Measurements from ENCODE around the gene CRACDL.

CRACDL gene

GRCh38 chr2:98822301-98823164 is 113.5 kb downstream of the CRACDL start:
- no peak for DNase-seq

GRCh38 chr2:98821629-98822135 is 114.3 kb downstream of the CRACDL start:
- no peak for DNase-seq

DNA sequence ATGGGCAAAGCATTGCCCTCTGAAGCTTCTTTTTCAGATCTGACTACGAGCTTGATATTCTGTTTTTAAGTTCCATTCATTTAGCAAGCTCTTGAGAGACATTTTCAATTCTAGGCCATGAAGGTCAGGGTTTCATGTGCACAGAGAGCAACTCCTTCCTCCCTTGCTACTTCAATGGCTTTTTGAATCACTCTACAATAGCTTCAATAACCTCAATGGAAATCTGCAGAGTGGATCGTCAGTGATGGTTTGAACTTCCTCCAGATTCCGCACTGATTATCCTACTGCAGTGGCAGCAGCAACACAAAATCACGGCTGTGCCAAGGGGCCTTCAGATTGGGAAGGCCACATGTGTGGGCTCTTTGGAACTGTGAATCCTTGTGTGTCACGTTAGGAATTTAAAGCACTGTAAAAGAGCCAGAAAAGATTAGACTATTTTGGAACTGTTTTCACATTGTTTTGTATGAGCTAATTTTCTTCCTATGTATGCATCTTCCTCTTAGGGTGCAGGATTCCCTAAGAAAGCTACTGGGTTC is 116.7 kb downstream of the CRACDL start:
- no peak for DNase-seq

DNA sequence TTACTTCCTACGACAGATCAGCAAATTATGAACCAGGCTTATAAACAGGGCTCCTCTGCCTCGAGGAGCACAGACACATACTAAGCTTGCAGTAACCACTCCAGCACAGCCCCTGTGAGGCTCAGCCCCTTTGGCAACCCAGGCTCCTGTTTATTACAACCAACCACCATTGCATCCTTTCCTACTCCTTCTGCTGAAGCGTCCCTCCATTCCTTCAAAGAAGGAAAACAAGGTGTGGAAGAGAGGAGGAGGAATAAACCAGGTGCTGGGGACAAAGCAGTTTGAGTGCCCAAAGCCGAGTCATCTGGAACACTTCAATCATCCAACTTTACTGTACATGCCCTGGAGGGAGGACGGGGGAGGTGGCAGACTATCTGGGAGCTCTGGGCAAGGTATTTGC is 117.9 kb downstream of the CRACDL start:
- DNase-seq: no peak

- DNase-seq: no peak
Observed at GRCh38 chr2:98816281-98816680, 119.7 kb downstream of the CRACDL start.

- no peak for DNase-seq
Observed at GRCh38 chr2:98815795-98816194, 120.2 kb downstream of the CRACDL start.

- DNase-seq: no peak
Observed at GRCh38 chr2:98811766-98812165, 124.3 kb downstream of the CRACDL start.

DNA sequence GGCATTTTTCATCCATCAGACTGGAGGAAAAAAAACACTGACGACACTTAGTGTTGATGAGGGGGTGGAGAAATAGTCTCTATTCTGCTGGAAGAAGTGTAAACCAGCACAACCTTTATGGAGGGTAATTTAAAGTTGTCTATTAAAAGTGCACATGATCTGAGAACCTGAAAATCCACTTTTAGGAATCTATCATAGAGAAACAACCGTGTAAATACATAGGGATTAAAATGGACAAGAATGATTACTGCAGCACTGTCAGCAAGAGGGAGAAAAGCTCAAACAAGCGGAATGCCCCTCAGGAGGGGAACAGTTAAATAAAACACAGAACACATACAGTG is 125.5 kb downstream of the CRACDL start:
- DNase-seq: no peak

GRCh38 chr2:98809878-98810587 is 126.0 kb downstream of the CRACDL start:
- DNase-seq: no peak

GRCh38 chr2:98809116-98809515 is 126.9 kb downstream of the CRACDL start:
- DNase-seq: no peak

DNA sequence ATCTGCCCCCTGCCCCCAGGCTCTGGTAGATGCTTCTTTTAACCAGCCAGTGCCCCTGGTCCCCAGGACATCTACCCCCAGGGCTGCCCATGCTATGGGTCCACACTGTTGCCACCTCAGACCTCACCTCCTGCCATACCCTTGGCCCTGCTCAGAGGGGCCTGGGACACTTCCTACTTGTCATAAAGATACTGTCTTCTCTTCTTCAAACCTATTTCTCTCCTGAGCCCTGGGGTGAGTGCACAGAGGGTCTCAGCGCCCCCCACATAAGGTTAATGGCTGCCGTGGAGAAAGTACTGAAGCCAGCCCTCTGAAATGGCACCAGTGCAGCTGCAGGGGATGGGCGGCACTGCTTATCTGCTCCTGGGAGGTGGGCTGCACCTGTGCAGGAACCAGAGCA is 127.5 kb downstream of the CRACDL start:
- no peak for DNase-seq

DNA sequence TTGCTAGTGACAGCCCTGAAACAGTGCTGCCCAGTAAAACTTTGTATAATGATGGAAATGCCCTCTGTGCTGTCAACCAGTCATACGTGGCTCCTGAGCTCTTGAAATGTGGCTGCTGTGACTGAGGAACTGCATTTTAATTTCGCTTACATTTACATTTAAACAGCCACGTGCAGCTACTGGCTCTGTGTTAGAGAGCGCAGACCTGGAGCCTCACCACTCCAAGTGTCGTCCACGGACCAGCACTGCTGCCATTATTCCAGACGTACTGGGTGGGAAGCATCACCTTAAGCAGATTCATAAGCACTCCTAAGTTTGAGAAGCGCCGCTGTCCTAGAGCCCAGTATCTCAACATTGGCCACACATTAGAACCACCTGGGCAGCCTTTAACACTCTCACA is 128.1 kb downstream of the CRACDL start:
- DNase-seq: no peak

GRCh38 chr2:98807221-98807620 is 128.8 kb downstream of the CRACDL start:
- DNase-seq: no peak

DNA sequence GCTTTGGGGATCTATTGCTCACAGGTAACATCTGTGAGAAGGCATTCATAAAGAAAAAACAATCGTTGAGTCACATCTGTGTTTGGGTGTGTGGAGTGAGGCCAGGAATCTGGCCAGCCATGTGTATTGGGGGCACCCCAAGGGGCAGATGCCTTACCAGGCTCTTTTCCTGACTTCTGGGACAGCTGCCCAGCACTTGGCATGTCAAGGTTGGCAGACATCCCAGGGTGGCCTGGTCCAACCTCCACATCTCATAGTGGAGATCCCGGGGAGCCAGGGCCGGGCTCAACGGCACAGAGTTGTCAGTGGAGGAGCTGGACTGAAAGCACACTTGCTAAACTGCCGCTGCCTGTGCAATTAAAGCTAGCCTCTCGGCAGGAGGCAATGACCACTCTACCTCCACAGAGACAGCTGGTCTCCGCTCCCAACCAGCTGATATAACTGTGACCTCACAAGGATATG is 129.8 kb downstream of the CRACDL start:
- peak; percentile 71 for DNase-seq

GRCh38 chr2:98805412-98806171 is 130.4 kb downstream of the CRACDL start:
- DNase-seq: peak; percentile 38

DNA sequence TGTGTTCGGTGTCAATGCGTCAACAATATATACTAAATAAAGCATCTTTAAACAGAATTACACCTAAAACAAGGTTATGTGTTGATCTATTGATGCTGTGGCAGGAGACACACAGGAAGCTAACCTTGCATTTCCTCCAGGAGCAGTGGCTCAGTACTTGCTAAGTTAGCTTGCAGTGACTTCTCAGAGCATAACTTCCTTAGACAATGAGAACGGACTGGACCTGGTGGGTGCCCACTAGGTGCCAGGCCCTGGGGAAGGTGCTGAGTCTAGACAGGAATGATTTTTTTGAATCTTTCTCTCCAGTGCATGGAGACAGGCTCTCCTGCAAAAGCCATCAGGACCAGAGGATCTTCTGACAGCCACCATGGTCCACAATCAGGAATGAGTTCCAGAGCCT is 131.3 kb downstream of the CRACDL start:
- DNase-seq: no peak

- DNase-seq: no peak
Observed at GRCh38 chr2:98804265-98804650, 131.8 kb downstream of the CRACDL start.

GRCh38 chr2:98803405-98804264 is 132.4 kb downstream of the CRACDL start:
- DNase-seq: no peak

DNA sequence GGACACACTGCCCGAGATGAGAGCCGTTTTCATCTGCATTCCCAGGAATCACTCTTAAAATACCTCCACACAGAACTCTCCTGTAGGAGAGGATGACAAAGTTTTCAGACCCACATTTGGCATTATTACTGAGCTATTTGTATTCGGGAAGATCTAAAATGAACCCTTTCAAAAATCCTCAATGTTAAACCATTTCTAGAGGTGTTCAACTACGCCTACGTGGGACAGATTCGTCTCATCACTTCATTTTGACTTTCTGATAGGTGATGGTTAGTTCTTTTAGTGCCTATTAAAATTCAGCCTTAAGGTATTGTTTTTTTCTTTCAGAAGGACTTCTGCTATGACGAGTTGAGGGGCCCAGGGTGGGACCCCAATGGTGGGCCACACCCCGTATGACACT is 133.7 kb downstream of the CRACDL start:
- no peak for DNase-seq

- no peak for DNase-seq
Observed at GRCh38 chr2:98801921-98802321, 134.1 kb downstream of the CRACDL start.

GRCh38 chr2:98801286-98801685 is 134.7 kb downstream of the CRACDL start:
- DNase-seq: no peak
